Astrocyte (in vitro differentiated cells and primary cell): ENCODE data around the gene AGAP5. TPM values are rescaled to one million over a fixed set of nuclear protein-coding genes. Genes with fewer than 3 reads are reported as not detected.
A peak's percentile ranks its signal among the peaks of the same experiment; 100 is the strongest.

Experiments
- DNase-seq: peaks from one replicate; pipeline ENCODE4 v3.0.0-alpha.2; 2010; ENCODE audit warnings: low read depth
- FAIRE-seq: peaks from 2 replicates; lab custom pipeline; 2011; peaks lifted over from hg19 to GRCh38; lab: Jason Lieb, UNC
- H2AFZ ChIP-seq: 2 replicates; pipeline ENCODE4 v1.6.0; 2012; ENCODE audit warnings: low read depth, low read length, inconsistent platforms
- H3K27ac ChIP-seq: 2 replicates; pipeline ENCODE4 v1.5.1; 2011; ENCODE audit warnings: low read depth, low read length, inconsistent platforms
- H3K27me3 ChIP-seq: 2 replicates; pipeline ENCODE4 v1.6.0; 2011; ENCODE audit warnings: low read length, inconsistent platforms; ENCODE audit not compliant: insufficient read depth
- H3K36me3 ChIP-seq: 2 replicates; pipeline ENCODE4 v1.5.1; 2011; ENCODE audit warnings: low read length, inconsistent platforms; ENCODE audit not compliant: insufficient read depth
- H3K4me1 ChIP-seq: 2 replicates; pipeline ENCODE4 v1.5.1; 2011; ENCODE audit warnings: low read length, inconsistent platforms; ENCODE audit not compliant: insufficient read depth
- H3K4me2 ChIP-seq: 2 replicates; pipeline ENCODE4 v1.6.0; 2012; ENCODE audit warnings: low read length, inconsistent platforms
- H3K4me3 ChIP-seq: 2 replicates; pipeline ENCODE4 v1.5.1; 2011; ENCODE audit warnings: low read depth, mild to moderate bottlenecking, low read length, inconsistent platforms; ENCODE audit not compliant: insufficient read depth
- H3K79me2 ChIP-seq: 2 replicates; pipeline ENCODE4 v1.6.0; 2012; ENCODE audit warnings: mild to moderate bottlenecking, low read length, inconsistent platforms; ENCODE audit not compliant: insufficient read depth
- H3K9ac ChIP-seq: 2 replicates; pipeline ENCODE4 v1.6.0; 2012; ENCODE audit warnings: mild to moderate bottlenecking, low read length, inconsistent platforms
- H3K9me3 ChIP-seq: 2 replicates; pipeline ENCODE4 v1.5.1; 2012; ENCODE audit warnings: low read depth, mild to moderate bottlenecking, low read length, inconsistent platforms; ENCODE audit not compliant: insufficient read depth
- H4K20me1 ChIP-seq: 2 replicates; pipeline ENCODE4 v1.6.0; 2012; ENCODE audit warnings: low read length, inconsistent platforms; ENCODE audit not compliant: insufficient read depth
- H3K27ac Mint-ChIP-seq: one replicate; pipeline ENCODE4 v1.8.0; 2021; ENCODE audit warnings: mild to moderate bottlenecking, mixed read lengths; ENCODE audit not compliant: unreplicated experiment
- H3K27me3 Mint-ChIP-seq: one replicate; pipeline ENCODE4 v1.8.0; 2021; ENCODE audit warnings: low read depth, mixed read lengths; ENCODE audit not compliant: unreplicated experiment
- H3K36me3 Mint-ChIP-seq: one replicate; pipeline ENCODE4 v1.8.0; 2021; ENCODE audit warnings: low read depth, mixed read lengths; ENCODE audit not compliant: unreplicated experiment
- H3K4me1 Mint-ChIP-seq: one replicate; pipeline ENCODE4 v1.8.0; 2021; ENCODE audit warnings: low read depth, mixed read lengths; ENCODE audit not compliant: unreplicated experiment
- H3K4me3 Mint-ChIP-seq: one replicate; pipeline ENCODE4 v1.8.0; 2021; ENCODE audit warnings: mild to moderate bottlenecking, moderate library complexity, mixed read lengths; ENCODE audit not compliant: unreplicated experiment
- H3K9me3 Mint-ChIP-seq: one replicate; pipeline ENCODE4 v1.8.0; 2021; ENCODE audit warnings: mild to moderate bottlenecking, mixed read lengths; ENCODE audit not compliant: unreplicated experiment
- EZH2 ChIP-seq: IDR thresholded peaks from 2 replicates; pipeline ENCODE4 v1.6.1; 2012; ENCODE audit warnings: mild to moderate bottlenecking, low read length, inconsistent platforms; ENCODE audit not compliant: insufficient read depth
- total RNA-seq: library from RNA; stranded (reverse); gene quantifications from 2 replicates; pipeline ENCODE4 v1.2.1, GENCODE V29; 2021
- TF ChIP-seq, protein P1 (sequence below): IDR thresholded peaks from 2 replicates; pipeline ENCODE4 v1.5.1; 2011; ENCODE audit warnings: low read depth, mild to moderate bottlenecking, inconsistent platforms, low read length, moderate library complexity; ENCODE audit not compliant: insufficient read depth

The AGAP5 gene
- total RNA-seq, 1 donor from 2014 or later: 5.1 TPM

DNA sequence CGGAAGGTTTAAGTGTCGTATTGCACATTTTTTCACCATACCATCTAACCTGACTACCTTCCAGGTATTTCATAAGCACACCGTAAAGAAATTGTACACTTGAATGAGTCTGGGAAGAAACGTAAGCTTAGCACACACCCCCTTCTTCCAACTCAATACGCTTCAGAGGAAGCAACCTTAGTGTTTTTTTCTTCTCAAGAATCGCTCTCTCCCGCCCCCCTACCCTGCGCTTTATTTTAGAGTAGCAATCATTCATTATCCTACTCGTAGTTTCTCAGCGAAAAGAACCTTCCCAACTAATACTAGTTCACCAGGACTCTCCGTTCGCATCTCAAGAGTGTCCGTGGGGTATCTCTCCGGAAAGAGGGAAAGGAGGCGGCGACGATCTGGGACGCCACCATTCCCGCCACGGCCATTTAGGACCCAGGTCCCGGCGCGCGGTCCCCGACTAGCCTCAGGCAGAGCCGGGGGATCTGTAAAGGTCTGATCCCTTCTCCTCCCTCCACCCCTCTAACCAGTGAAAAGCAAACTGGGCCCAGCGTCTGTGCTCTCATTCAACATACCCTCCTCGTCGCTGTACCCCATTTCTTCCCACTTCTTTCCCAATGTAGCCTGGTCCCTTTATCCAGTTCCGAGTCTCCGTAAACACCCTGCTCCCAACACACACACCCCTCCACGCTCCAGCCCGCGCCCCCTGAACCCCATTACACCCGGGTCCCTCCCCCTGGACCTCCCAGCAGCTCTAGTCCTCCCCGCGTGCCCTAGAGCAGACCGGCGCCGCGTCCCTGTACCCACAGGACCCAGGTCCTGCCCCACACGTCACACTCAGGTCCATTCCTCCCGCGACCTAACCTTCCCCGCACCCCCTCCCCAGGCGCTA, 72.7 kb downstream of the AGAP5 start:
- peak overlapping the region; percentile 63 for H3K27ac ChIP-seq
- H3K27me3 ChIP-seq: no peaks in the 10 kb centered on the region
- FAIRE-seq (no peak), DNase-seq (peak; percentile 32)
- peaks cover 2% of the 10 kb centered on the region for H3K36me3 Mint-ChIP-seq
- H2AFZ ChIP-seq: peak overlapping the region; percentile 94
- H3K9ac ChIP-seq: peak overlapping the region; percentile 92
- no peak for TF ChIP-seq EZH2
- TF ChIP-seq, protein P1, sequence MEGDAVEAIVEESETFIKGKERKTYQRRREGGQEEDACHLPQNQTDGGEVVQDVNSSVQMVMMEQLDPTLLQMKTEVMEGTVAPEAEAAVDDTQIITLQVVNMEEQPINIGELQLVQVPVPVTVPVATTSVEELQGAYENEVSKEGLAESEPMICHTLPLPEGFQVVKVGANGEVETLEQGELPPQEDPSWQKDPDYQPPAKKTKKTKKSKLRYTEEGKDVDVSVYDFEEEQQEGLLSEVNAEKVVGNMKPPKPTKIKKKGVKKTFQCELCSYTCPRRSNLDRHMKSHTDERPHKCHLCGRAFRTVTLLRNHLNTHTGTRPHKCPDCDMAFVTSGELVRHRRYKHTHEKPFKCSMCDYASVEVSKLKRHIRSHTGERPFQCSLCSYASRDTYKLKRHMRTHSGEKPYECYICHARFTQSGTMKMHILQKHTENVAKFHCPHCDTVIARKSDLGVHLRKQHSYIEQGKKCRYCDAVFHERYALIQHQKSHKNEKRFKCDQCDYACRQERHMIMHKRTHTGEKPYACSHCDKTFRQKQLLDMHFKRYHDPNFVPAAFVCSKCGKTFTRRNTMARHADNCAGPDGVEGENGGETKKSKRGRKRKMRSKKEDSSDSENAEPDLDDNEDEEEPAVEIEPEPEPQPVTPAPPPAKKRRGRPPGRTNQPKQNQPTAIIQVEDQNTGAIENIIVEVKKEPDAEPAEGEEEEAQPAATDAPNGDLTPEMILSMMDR: no peak
- H3K4me1 ChIP-seq: peaks cover 9% of the 10 kb centered on the region
- H3K36me3 ChIP-seq: no peaks in the 10 kb centered on the region
- no peaks in the 10 kb centered on the region for H4K20me1 ChIP-seq
- H3K4me2 ChIP-seq: peak overlapping the region; percentile 97
- peak overlapping the region; percentile 94 for H3K27ac Mint-ChIP-seq
- peaks cover 11% of the 10 kb centered on the region for H3K79me2 ChIP-seq
- H3K9me3 ChIP-seq: no peaks in the 10 kb centered on the region
- peak overlapping the region; percentile 81 for H3K4me3 ChIP-seq
- no peaks in the 10 kb centered on the region for H3K27me3 Mint-ChIP-seq
- H3K4me1 Mint-ChIP-seq: peaks cover 2% of the 10 kb centered on the region
- peaks cover 4% of the 10 kb centered on the region for H3K9me3 Mint-ChIP-seq
- peak overlapping the region; percentile 97 for H3K4me3 Mint-ChIP-seq

Other genes with a start within 250 kb of the AGAP5 start
- gene PPP3CB, start 202.1 kb downstream of the AGAP5 start, total RNA-seq: 29.2 and 30.8 TPM in 2 replicates
- 70.4 and 85.9 TPM in 2 replicates for gene USP54, start 106.8 kb downstream of the AGAP5 start, total RNA-seq
- 2.2 TPM in 2 replicates for gene MYOZ1, start 56.6 kb downstream of the AGAP5 start, total RNA-seq
- gene SYNPO2L, start 42.1 kb downstream of the AGAP5 start, total RNA-seq: 1.0 and 1.2 TPM in 2 replicates
- 96.1 and 99.0 TPM in 2 replicates for gene SEC24C, start 46.3 kb upstream of the AGAP5 start, total RNA-seq
- 24.0 and 25.3 TPM in 2 replicates for gene CHCHD1, start 83.9 kb upstream of the AGAP5 start, total RNA-seq
- gene ZSWIM8, start 87.5 kb upstream of the AGAP5 start, total RNA-seq: 70.2 and 70.7 TPM in 2 replicates
- 16.2 and 21.5 TPM in 2 replicates for gene NDST2, start 113.5 kb upstream of the AGAP5 start, total RNA-seq
- 16.6 and 19.8 TPM in 2 replicates for gene CAMK2G, start 176.4 kb upstream of the AGAP5 start, total RNA-seq
- 81.2 and 90.2 TPM in 2 replicates for gene PLAU, start 213.0 kb upstream of the AGAP5 start, total RNA-seq